Thoracic aorta (tissue), 2 donors: ENCODE results near the gene STON2. TPM values are rescaled to one million over a fixed set of nuclear protein-coding genes. Genes with fewer than 3 reads are reported as not detected.

Experiments
- ATAC-seq: fragments of 150-250 bp; one replicate; pipeline ENCODE4 v1.8.0; 2017; ENCODE audit warnings: low read depth; ENCODE audit not compliant: insufficient number of reproducible peaks, low FRiP score
- DNase-seq: peaks from one replicate; pipeline ENCODE4 v3.0.0-alpha.2; 2020; ENCODE audit warnings: low spot score
- H3K27ac ChIP-seq, 2 donors: fragments of 200-600 bp; sonication (generic); 1 replicate in 1 of 2; 2 replicates in 1 of 2; pipeline ENCODE4 v1.5.1; 2016; ENCODE audit warnings: mild to moderate bottlenecking in 2 of 2, moderate library complexity in 2 of 2
- H3K27me3 ChIP-seq: fragments of 200-600 bp; sonication (generic); replicated peaks from 2 replicates; pipeline ENCODE4 v1.6.0; 2016; ENCODE audit warnings: mild to moderate bottlenecking; ENCODE audit not compliant: insufficient read depth
- H3K36me3 ChIP-seq: fragments of 200-600 bp; sonication (generic); one replicate; pipeline ENCODE4 v1.5.1; 2016
- H3K4me1 ChIP-seq, 2 donors: fragments of 200-600 bp; sonication (generic); 1 replicate in 1 of 2; 2 replicates in 1 of 2; pipeline versions ENCODE4 v1.5.1 to v1.6.0; 2016; ENCODE audit warnings: low read depth in 2 of 2, mild to moderate bottlenecking in 1 of 2; ENCODE audit not compliant: control insufficient read depth in 1 of 2
- H3K4me3 ChIP-seq: fragments of 200-600 bp; sonication (generic); 2 replicates; pipeline ENCODE4 v1.5.1; 2016; ENCODE audit warnings: mild to moderate bottlenecking
- H3K9me3 ChIP-seq: fragments of 200-600 bp; sonication (generic); 2 replicates; pipeline ENCODE4 v1.5.1; 2016
- CTCF ChIP-seq: fragments of 200-600 bp; sonication (generic); IDR thresholded peaks from one replicate; pipeline ENCODE4 v1.5.1; 2019; ENCODE audit warnings: antibody characterized with exemption
- total RNA-seq, 2 donors: library from RNA; depleted of rRNA; stranded (reverse); fragments of >200 nt; gene quantifications; one replicate each; pipeline versions ENCODE4 v1.1.0 to v1.2.3, GENCODE V29; 2016

STON2 gene
- total RNA-seq, 2 donors from 2014 or later = 8.1 to 10.4 TPM

- ATAC-seq (no peak), DNase-seq (no peak)
- H3K4me1 ChIP-seq = no peaks in the 10 kb centered on the region
- H3K27ac ChIP-seq = no peak overlapping the region
- H3K4me3 ChIP-seq = no peak overlapping the region
- no peak for TF ChIP-seq CTCF
- H3K36me3 ChIP-seq = no peaks in the 10 kb centered on the region
- H3K9me3 ChIP-seq = no peaks in the 10 kb centered on the region
- no peaks in the 10 kb centered on the region for H3K27me3 ChIP-seq
Observed at GRCh38 chr14:81285245-81285644, 114.9 kb downstream of the STON2 start.

DNA sequence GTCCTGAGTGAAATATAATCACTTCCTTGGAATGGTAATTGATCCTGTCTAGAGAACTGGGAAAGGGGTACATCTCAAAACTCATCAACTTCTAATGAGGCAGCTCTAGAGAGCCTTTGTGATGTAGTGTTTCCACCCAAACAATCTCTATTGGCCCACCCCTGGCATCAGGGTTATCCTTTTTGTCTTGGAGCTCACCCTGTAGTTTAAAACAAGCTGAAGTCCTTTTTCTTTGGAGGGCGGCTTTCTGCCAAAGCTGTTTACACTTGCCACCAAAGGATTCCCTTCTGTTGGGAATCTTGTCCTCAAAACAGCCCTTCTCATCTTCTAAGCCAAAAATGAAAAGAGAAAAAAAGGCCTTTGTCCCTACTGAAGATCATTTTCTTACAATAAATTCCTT, 118.8 kb downstream of the STON2 start:
- no peak overlapping the region for H3K27ac ChIP-seq
- H3K36me3 ChIP-seq = no peaks in the 10 kb centered on the region
- DNase-seq (no peak), ATAC-seq (no peak)
- no peak for TF ChIP-seq CTCF
- H3K4me3 ChIP-seq = no peak overlapping the region
- no peaks in the 10 kb centered on the region for H3K9me3 ChIP-seq
- H3K4me1 ChIP-seq = no peaks in the 10 kb centered on the region
- H3K27me3 ChIP-seq = no peaks in the 10 kb centered on the region

GRCh38 chr14:81280136-81280791, 119.9 kb downstream of the STON2 start:
- Histone ChIP-seq H3K4me3 (no peak overlapping the region), H3K27me3 (no peaks in the 10 kb centered on the region), H3K27ac (no peak overlapping the region), H3K36me3 (no peaks in the 10 kb centered on the region), H3K9me3 (no peaks in the 10 kb centered on the region), H3K4me1 (no peaks in the 10 kb centered on the region)
- no peak for ATAC-seq
- no peak for DNase-seq
- no peak for TF ChIP-seq CTCF

- Histone ChIP-seq H3K27ac (no peak overlapping the region), H3K27me3 (no peaks in the 10 kb centered on the region), H3K9me3 (no peaks in the 10 kb centered on the region), H3K4me3 (no peak overlapping the region), H3K4me1 (no peaks in the 10 kb centered on the region), H3K36me3 (no peaks in the 10 kb centered on the region)
- ATAC-seq = no peak
- no peak for TF ChIP-seq CTCF
- DNase-seq = no peak
Observed at GRCh38 chr14:81277096-81277495, 123.0 kb downstream of the STON2 start.

- Histone ChIP-seq H3K9me3 (no peaks in the 10 kb centered on the region), H3K4me3 (no peak overlapping the region), H3K36me3 (no peaks in the 10 kb centered on the region), H3K4me1 (no peaks in the 10 kb centered on the region), H3K27me3 (no peaks in the 10 kb centered on the region), H3K27ac (no peak overlapping the region)
- TF ChIP-seq CTCF = no peak
- no peak for ATAC-seq
- DNase-seq = no peak
Observed at GRCh38 chr14:81276073-81277069, 123.8 kb downstream of the STON2 start.
